HepG2 (cell line): ENCODE results near the gene NUTF2. TPM values are rescaled to one million over a fixed set of nuclear protein-coding genes. Genes with fewer than 3 reads are reported as not detected.
A peak's percentile ranks its signal among the peaks of the same experiment; 100 is the strongest.

Source experiments
- HMGA1 ChIP-seq: sonication (generic); formaldehyde crosslinking; conservative IDR thresholded peaks from 2 replicates; pipeline ENCODE4 v1.4.0; 2020; ENCODE audit warnings: missing genetic modification reagents
- HNF1B ChIP-seq: sonication (generic); formaldehyde crosslinking; IDR thresholded peaks from 2 replicates; pipeline ENCODE4 v1.5.1; 2020; ENCODE audit warnings: mild to moderate bottlenecking, moderate library complexity, missing genetic modification reagents
- IRF9 ChIP-seq: sonication (generic); formaldehyde crosslinking; IDR thresholded peaks from 2 replicates; pipeline ENCODE4 v1.8.0; 2022; ENCODE audit warnings: missing genetic modification reagents, mild to moderate bottlenecking, borderline replicate concordance
- KDM1A ChIP-seq: IDR thresholded peaks from 2 replicates; pipeline ENCODE4 v1.6.1; 2016; ENCODE audit warnings: missing compliant biosample characterization
- MED13 ChIP-seq: sonication (generic); formaldehyde crosslinking; IDR thresholded peaks from 2 replicates; pipeline ENCODE4 v1.5.0; 2020; ENCODE audit warnings: missing genetic modification reagents
- SKIL ChIP-seq: sonication (generic); formaldehyde crosslinking; IDR thresholded peaks from 2 replicates; pipeline ENCODE4 v1.8.0; 2022; ENCODE audit warnings: missing genetic modification reagents, mild to moderate bottlenecking, moderate library complexity, borderline replicate concordance
- SMAD3 ChIP-seq: sonication (generic); formaldehyde crosslinking; IDR thresholded peaks from 2 replicates; pipeline ENCODE4 v1.4.0; 2020; ENCODE audit warnings: missing genetic modification reagents
- SNAI1 ChIP-seq: sonication (generic); formaldehyde crosslinking; IDR thresholded peaks from 2 replicates; pipeline ENCODE4 v1.5.0; 2020; ENCODE audit warnings: mild to moderate bottlenecking, missing genetic modification reagents, borderline replicate concordance
- USF2 ChIP-seq, 2 experiments: sonication (generic) in 1 of 2; formaldehyde crosslinking in 1 of 2; IDR thresholded peaks; 2 replicates each; pipeline versions ENCODE4 v1.5.1 to v1.6.1; 2011 to 2020; ENCODE audit warnings: borderline replicate concordance in 1 of 2, low read depth in 1 of 2, low read length in 1 of 2, mild to moderate bottlenecking in 1 of 2, missing genetic modification reagents in 1 of 2, moderate library complexity in 1 of 2
- ZBTB42 ChIP-seq: sonication (generic); formaldehyde crosslinking; IDR thresholded peaks from 2 replicates; pipeline ENCODE4 v1.5.0; 2020; ENCODE audit warnings: mild to moderate bottlenecking, missing genetic modification reagents
- ZFP37 ChIP-seq: sonication (generic); formaldehyde crosslinking; IDR thresholded peaks from 2 replicates; pipeline ENCODE4 v1.4.0; 2020; ENCODE audit warnings: missing genetic modification reagents, borderline replicate concordance
- ZMYM3 ChIP-seq: sonication (generic); formaldehyde crosslinking; IDR thresholded peaks from 2 replicates; pipeline ENCODE4 v1.5.1; 2020; ENCODE audit warnings: mild to moderate bottlenecking, missing genetic modification reagents
- ZNF414 ChIP-seq: sonication (generic); formaldehyde crosslinking; IDR thresholded peaks from 2 replicates; pipeline ENCODE4 v1.5.0; 2020; ENCODE audit warnings: missing genetic modification reagents
- ZNF530 ChIP-seq: sonication (generic); formaldehyde crosslinking; IDR thresholded peaks from 2 replicates; pipeline ENCODE4 v1.5.0; 2020; ENCODE audit warnings: low read depth, mild to moderate bottlenecking, missing genetic modification reagents
- ZNF614 ChIP-seq: IDR thresholded peaks from 2 replicates; pipeline ENCODE4 v1.6.1; 2018; ENCODE audit warnings: missing biosample characterization, missing genetic modification reagents, inconsistent platforms, borderline replicate concordance
- ZNF740 ChIP-seq: sonication (generic); formaldehyde crosslinking; IDR thresholded peaks from 2 replicates; pipeline ENCODE4 v1.4.0; 2020; ENCODE audit warnings: missing genetic modification reagents
- polyA plus RNA-seq, 8 experiments: library from polyadenylated mRNA; depleted of rRNA in 3 of 8; stranded (reverse) in 7 of 8; unstranded in 1 of 8; fragments of >200 nt; fragmentation: Illumina TruSeq in 4 of 8; extraction: Trizol in 4 of 8; gene quantifications; 2 replicates each; pipeline versions ENCODE4 v1.2.1 to v1.2.3, GENCODE V29; 2011 to 2016; ENCODE audit warnings: low read depth in 4 of 8, missing spikeins in 1 of 8, mixed read lengths in 1 of 8; ENCODE audit not compliant: insufficient read depth in 1 of 8
- total RNA-seq, 5 experiments: library from RNA; depleted of rRNA; stranded (reverse); fragments of >200 nt; fragmentation: Illumina TruSeq; extraction: Trizol; gene quantifications; 2 replicates each; pipeline ENCODE4 v1.2.3, GENCODE V29; 2016; ENCODE audit warnings: low read depth in 1 of 5

The NUTF2 gene
- total and polyA plus RNA-seq, 2 of the 13 experiments (the other 11 are each of a cell fraction or from before 2014, with no cell fraction given) = 168 to 214 TPM

- TF ChIP-seq ZNF414 (CRISPR knock-in tag) = peak; percentile 97
- 0 out of 2 replicates have a peak, but pooled peaks have one; percentile 25 for TF ChIP-seq ZNF530
- peak; percentile 79; the same call in 1 of the 2 replicates for TF ChIP-seq MED13
- TF ChIP-seq ZFP37 (CRISPR knock-in tag) = 0 out of 2 replicates have a peak, but pooled peaks have one; percentile 53
- TF ChIP-seq ZNF740 (CRISPR knock-in tag) = 0 out of 2 replicates have a peak, but pooled peaks have one; percentile 42
- peak; percentile 94 for TF ChIP-seq IRF9 (CRISPR knock-in tag)
- TF ChIP-seq SNAI1 = no peak; the same call in 1 of the 2 replicates
- TF ChIP-seq USF2 (IDR thresholded peaks at IDR 0.05; ENCODE audit: low read depth, low read length) = no peak
- peak; percentile 32; the same call in 1 of the 2 replicates for TF ChIP-seq USF2 (CRISPR knock-in tag; IDR thresholded peaks at IDR 0.05; ENCODE audit: borderline replicate concordance)
- no peak for TF ChIP-seq HMGA1 (CRISPR knock-in tag)
- TF ChIP-seq ZBTB42 (CRISPR knock-in tag) = no peak
- peak; percentile 42; the same call in 1 of the 2 replicates for TF ChIP-seq KDM1A (CRISPR knock-in tag)
- peak; percentile 84; the same call in 1 of the 2 replicates for TF ChIP-seq ZNF614 (CRISPR knock-in tag)
- peak; percentile 96 for TF ChIP-seq SMAD3 (CRISPR knock-in tag)
- TF ChIP-seq ZMYM3 = peak; percentile 59; the same call in 1 of the 2 replicates
- peak; percentile 77; the same call in 1 of the 2 replicates for TF ChIP-seq SKIL (CRISPR knock-in tag)
- TF ChIP-seq HNF1B (CRISPR knock-in tag) = peak; percentile 86
These were observed 26.1 kb downstream of the NUTF2 start, which contains the start of gene EDC4 (continued) for GRCh38 chr16:67872631-67873434.
